ENCODE results near the gene ANKS1A.

The ANKS1A gene

DNA sequence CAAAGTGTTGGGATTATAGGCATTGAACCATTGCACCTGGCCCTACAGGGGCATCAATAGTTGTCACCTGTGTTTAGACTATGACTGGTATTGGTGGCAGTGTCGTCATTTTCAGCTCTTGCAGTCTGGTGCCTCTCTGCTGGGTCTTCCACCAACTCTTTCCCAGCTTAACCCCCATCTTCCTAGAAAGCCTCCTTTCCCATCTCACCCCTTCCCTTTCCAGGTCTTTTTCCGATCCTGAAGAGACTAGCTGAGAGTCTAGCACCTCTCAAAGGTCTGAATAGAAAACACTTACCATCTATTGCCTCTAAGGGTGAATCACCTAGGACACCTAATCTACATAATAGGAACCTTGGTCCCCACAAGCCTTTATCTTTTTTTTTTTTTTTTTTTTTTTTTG is 181.1 kb downstream of the ANKS1A start:
- DNase-seq (ENCODE audit: low read depth), result no peak

DNA sequence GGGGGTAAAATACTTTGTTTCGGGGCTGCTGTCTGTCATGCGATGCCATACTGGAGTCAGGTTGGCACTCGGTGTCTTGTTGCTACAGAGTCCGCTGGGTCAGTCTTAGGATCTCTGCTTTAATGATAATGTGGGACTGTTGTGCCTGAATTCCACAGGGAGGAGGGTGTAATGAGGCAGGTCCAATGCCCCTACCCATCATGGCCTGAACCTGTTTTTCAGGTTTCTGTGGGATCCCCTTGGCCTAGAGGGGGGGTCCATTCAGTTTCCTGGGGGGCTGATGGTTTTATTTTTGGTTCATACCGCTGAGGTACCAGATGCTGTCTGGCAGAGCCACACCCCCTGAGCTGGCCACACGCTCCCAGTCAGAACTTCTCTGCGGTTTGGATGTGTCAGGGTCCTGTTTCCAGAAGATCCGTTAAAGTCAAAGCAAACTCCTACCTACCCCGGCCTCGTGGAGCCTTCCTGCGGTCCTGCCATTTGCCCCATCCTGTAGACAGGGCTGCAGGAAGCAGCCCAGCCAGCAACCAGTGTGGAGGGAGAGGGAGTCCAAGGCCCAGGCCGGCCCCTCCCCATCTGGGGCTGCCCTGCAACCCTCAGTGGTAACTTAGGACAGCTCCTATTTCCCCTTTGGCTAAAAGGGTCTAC is 182.4 kb downstream of the ANKS1A start:
- DNase-seq (ENCODE audit: low read depth), result no peak

DNA sequence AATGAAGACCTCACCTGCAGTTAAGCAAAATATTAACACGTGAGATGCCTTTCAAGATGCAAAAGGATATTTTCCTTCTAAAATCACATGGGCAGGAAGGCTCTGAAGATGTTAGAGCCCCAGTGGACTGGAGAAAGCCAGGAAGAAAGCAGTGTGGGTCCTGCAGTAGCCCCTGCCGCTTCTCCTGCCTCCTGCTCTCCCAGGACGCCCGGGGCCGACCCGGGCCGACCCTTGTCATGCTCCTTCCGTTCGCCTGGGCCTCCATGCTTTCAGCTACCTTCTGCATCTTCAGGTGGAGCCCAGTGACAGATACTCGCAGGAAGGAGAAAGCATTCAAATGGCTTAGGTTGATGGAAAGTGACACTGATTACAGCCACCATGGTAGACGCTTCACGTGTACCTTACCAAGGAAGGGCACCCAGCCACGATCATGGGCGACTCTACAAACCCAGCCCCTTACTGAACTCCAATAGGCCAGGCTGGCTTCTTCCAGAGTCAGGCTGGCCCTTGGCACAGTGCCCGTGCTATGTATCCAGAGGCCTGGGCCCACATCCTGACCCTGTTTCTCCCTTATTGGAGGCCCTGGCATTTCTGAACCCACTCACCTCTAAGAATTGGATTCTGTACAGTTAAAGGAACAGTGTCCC is 183.1 kb downstream of the ANKS1A start:
- no peak for DNase-seq (ENCODE audit: low read depth)

DNA sequence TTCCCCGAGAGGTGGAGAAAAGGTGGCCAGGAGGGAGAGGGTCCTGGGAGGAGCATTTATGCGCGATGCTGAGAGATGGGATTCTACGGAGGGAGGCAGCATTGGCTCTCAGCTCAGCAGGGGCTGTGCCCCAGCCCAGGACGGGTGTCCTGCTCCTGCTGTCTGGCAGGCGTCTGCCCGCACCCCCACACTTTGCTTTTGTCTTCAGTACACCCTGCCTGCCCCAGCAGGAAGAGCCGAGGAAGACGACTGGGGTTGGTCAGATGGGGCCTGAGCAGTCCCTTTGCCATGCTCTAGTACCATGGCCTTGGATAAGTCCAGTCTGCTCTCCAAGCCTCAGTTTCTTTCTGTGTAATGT is 183.6 kb downstream of the ANKS1A start:
- no peak for DNase-seq (ENCODE audit: low read depth)

DNA sequence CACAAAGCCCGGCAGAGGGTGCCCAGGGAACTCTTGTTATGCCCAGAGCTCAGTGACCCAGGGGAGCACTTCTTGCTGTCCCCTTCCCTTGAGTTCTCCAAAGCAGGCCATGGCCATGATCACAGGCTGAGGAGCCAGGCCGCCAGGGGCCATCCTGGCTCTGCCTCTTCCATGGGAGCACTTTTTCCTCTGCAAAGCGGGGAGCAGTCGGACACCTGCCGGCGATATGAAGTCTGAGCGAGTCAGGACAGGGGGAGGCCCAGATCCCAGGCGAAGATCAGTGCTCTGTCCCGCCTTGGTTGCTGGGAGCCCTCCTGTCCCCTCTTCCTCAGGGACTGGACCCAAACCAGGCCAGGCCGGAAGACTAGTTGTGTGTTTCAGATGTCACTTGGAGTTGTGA is 184.2 kb downstream of the ANKS1A start:
- no peak for DNase-seq (ENCODE audit: low read depth)

DNA sequence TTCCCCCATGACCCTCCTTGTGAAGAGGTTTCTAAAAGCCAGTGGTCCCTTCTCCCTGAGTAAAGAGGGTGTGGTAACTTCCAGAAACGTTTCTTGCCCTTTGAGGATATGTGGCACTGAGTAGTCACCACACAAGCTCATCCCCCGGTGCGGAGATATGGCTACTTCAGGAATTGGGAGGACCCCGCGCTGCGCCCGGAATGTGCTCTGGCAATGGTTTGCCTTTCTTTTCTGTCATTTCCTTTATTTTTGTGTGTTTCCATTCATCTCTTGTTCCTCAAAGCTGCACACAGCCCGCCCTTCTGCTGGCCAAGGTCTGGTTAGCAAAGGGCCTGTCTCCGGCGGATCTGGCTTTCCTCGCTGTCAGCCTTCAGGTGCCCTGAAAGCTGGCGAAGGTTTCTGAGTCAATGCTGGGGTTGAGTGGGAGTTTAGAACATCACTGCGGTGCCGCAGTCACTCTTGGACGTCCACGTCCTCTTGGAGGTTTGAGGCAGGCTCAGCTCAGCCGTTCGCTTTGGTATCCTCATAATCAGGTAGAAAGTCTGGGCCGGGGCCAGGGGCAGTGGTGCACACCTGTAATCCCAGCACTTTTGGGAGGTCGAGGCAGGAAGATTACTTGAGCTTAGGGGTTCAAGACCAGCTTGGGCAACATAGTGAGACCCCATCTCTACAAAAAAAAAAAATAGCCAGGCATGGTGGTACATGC is 184.9 kb downstream of the ANKS1A start:
- no peak for DNase-seq (ENCODE audit: low read depth)

DNA sequence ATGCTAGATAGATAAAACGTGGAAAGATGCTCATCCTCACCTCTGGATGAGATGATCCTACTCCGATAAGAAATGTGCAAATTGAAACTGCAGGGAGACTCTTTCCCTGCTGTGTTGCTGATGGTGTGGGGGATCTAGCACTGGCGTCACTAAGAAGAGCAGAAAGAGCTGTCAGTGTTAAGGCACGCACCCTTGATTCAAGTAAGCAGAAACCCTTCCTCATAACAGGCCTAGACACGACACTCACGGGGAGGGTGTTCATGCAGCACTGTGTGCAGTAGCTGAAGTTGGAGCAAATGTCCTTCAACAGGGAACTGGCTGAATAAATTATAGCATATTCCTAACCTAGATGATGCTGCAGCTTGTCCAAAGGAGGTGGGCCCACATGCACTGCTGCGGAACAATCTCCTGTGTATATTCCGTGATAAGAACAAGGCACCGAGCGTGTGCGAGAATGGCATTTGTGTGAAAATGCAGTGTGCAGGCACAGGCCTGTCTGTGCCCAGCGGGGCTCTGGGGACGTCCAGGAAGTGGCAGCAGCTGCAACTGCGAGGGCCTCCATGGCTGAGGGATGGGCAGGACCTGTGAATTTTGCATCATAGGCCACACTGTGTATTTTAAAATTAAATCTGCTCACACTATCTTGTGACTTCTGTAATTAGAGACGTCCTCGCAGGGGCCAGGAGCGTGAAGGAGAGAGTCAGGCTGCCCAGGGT is 188.1 kb downstream of the ANKS1A start:
- DNase-seq (ENCODE audit: low read depth), result no peak

DNA sequence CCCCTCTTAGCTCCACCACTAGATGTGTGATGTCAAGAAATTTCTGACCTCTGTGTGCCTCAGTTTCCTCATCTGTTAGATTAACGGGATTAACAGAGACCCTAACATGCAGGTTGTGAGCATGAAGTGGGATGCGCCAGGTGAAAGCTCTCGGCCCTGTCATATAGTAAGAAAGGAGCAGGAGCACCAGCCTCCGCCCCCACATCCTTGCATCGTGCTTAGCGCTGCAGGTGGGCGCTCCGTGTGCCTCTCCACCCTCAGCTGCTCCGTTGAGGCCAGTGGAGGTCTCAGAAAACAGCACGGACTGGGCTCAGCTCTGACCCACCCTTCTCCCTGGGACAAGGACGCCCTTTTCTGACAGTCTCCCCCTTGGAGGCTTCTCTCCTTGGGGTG is 188.7 kb downstream of the ANKS1A start:
- no peak for DNase-seq (ENCODE audit: low read depth)

DNA sequence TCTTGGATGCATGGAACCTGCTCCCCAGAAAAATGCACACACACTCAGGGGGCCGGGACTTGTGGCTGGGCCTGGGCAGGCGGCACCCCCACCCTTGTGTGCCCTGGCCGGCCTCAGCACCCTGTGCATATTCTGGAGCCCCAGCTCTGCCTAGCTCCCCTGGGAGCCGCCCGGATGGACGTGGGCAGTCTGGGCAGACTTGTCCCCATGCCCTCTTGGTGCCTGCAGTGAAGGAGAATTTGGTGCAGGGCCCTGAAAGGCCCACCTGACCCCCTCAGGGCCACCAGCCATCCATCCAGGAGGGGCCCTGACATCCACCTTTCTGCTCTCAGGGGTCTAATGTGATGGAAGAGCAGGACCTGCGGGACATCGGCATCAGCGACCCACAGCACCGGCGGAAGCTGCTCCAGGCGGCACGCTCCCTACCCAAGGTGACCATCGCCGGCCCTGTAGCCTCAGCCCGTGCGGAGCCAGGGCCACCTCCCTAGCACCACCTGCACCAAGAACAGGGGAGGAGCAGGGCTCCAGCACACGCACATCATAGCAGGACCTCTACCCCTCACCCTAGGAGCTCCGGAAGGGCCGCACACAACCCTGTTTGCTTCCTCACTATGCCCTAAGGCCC is 189.3 kb downstream of the ANKS1A start:
- DNase-seq (ENCODE audit: low read depth), result no peak

DNA sequence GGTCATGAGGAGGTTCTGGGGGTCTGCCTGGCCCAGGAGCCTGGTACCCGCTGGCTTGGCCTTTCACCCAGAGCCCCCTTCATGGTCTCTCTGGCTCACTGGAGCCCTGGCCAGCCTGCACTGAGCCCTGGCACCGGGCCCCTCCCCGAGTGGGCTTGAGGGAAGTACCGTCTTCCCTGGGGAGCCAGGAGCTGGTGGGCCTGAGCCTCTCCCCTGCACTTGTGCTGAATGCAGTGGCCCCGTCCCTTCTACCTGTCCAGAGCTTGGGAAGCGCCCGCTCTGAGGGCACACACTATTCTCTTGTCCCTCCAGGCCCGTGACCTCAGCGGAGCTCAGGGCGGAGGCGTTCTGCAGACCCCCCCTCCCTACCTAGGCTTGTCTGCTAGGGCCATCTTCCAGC is 189.8 kb downstream of the ANKS1A start:
- DNase-seq (ENCODE audit: low read depth), result no peak

DNA sequence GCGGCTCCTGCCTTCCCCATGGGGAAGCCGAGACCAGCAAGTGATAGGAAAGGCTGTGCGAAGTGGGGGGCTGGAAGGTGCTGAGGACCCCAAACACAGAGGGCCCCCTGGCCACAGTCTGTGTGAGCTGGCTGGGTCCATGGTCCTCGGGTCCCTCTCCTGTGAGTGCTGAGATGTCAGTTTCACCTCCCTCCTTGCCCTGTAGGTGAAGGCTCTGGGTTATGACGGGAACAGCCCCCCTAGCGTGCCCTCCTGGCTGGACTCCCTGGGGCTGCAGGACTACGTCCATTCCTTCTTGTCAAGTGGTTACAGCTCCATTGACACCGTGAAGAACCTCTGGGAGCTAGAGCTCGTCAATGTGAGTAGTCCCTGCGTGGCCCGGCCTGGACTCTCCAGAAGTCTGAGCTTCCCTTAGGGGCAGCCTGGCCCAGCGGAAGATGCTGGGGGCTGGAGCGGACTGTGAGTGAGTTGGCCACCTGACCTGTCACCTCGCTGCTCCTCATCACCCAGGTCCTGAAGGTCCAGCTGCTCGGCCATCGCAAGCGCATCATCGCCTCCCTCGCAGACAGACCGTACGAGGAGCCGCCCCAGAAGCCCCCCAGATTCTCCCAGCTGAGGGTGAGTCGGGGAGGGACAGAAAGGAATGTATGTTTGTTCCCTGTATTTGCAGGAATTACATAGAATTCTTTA is 190.4 kb downstream of the ANKS1A start:
- DNase-seq (ENCODE audit: low read depth), result no peak

DNA sequence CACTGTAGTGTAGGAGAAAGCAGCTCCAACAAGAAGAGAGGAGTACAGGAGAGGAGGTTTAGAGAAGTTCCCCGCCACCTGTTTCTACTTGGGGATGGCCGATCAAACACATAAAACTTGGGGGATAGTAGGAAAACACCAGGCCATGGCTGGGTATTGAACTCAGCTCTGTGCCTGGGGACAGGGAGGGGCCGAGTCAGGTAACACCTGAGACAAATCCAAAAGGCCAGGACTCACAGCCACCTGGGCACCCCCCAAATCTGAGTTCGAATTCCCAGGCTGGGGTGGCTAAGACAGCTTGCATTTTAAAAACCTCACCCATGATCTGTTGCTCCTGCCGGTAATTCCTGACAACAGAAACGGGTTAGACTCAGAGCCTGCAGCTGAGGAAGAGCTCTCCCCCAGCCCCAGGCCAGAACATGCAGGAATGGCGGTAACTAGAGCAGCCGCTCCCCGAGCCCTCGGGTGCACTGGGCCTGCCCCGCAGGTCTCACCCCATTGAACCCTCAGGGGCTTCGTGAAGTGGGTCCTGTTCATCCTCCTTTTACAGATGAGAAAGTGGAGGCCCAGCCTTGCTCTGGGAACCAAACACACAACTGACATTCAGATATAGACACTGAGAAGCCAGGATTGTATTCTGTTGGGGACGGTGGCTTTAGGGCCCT is 191.1 kb downstream of the ANKS1A start:
- no peak for DNase-seq (ENCODE audit: low read depth)

DNA sequence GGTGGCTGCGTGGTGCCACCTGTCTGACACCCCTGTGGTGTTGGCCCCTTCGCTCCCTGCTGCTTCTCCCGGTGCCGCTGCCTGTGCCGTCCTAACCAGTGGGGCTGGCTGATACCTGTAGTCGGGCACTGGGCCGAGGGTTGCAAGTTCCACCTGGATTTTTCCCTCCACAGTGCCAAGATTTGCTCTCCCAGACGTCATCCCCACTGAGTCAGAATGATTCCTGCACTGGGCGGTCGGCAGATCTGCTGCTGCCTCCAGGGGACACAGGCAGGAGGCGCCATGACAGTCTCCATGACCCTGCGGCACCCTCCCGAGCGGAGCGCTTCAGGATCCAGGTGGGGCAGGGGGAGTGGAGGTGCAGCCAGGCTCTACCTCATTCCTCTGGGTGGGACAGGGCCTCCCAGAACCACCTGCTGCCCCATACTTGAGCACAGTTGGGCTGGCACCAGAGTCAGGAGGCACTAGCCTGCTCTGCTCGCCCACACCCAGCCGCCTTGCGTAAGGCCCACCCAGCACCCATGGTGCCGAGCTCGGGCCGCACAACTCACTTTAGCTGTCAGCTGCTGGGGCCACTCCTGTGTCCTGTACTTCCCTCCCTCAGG is 191.9 kb downstream of the ANKS1A start:
- no peak for DNase-seq (ENCODE audit: low read depth)

DNA sequence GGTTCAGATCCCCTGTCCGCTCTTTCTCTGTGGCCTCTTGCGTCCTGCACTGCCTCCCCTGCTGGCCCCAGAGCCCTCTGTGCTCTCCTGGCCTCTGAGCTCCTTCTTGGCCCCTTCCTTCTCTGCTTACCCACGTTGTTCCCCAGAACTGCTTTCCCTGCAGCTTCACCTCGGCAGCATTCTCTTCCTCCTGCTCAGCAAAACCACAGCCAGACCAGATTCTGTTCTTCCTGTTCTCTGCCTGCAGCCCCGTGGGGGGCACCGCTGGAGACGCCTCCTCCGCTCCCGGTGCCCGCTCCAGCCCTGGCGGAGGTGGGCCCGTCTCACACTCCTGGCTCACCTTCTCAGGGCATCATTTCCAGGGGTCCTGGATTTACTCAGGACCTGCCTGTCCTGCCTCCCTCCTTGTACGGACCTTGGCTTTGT is 192.4 kb downstream of the ANKS1A start:
- DNase-seq (ENCODE audit: low read depth), result no peak

DNA sequence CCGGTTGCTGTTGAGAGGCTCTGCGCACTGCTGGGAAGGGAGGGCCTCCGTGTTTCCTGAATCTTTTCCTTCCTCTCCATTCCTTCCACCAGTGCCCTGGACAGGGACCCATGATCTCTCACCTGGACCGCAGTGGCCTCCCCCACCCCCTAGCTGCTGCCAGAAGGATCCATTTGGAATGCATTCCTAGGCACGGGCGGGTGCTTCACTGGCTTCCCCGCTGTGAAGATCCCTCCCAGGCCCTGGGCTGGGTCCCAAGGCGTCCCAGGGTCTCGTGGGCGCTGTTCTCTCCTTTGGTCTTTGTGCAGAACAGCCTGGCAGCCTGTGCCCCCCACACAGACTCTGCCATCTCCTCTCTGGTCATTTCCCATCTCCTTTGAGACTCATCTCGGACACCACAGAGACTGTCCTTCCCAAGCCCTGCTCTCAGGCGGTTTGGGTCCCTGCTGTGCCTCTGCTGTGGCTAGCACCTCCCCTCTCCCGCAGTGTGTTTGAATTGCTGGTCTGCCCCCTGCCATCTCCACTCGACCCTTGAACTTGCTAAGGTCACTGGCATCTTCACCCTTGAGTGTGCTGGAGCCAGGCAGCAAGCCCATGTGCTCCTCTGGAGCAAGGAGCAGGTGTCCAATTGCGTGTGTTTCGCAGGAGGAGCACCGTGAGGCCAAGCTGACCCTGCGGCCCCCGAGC is 193.1 kb downstream of the ANKS1A start:
- no peak for DNase-seq (ENCODE audit: low read depth)

DNA sequence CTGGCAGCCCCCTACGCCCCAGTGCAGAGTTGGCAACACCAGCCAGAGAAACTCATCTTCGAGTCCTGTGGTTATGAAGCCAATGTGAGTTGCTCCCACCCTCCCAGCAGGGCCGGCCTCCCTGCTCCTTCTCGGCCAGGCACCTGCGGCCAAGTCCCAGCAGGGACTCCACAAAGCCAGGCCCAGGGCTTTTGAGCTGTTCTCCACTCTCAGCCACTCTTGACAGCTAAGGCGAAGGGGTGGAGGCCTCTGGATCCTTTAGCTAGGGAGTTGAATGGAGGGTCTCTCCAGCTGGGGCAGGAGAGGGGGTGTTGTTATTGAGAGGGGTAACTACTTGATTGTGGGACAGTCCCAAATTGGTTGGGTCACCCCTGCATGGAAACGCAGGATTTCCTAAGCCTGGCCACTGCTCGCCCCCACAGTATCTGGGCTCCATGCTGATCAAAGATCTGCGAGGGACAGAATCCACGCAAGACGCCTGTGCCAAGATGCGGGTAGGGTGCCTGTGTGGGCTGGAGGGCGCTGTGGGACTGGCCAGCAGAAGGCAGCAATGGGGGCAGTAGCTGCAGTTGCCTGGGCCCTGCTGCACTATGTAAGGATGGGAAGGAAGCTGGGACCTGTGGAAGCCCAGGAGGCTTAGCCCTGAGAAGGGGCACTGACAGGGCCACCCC is 193.8 kb downstream of the ANKS1A start:
- DNase-seq (ENCODE audit: low read depth), result no peak

DNA sequence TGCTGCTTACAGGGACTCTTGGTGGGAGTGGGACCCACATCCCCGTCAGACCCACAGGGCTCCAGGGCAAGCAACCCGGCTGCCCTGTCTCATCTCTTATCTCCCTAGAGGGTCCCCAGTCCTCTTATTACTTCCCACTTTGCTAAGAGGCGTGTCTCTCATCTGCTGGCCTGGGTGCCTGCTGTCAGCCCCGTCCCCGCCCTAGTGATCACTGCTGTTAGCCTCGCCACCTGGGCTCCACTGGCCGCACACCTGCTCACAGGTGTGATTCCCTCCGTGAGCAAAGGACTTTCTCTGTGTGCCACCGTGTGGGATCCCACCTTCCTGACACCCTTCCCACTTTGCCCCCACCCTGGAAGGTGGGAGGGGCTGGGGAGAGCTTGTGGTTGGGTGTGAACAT is 194.5 kb downstream of the ANKS1A start:
- DNase-seq (ENCODE audit: low read depth), result no peak

DNA sequence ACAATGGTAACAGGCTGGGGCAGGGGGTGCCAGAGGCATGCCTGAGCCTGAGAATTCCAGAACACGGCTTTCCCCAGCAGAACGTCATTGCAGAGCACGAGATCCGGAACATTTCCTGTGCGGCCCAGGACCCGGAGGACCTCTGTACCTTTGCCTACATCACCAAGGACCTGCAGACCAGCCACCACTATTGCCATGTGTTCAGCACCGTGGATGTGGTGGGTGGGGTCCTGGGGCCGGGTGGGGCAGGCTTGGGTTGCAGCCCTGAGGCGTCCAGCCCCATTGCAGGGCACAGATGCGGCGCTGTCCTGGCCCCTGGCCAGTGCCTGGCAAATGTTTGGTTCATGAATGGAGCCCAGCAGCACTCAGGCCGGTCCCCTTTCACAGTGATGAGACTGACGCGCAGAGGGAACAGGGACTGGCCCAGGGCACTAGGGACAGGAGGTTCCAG is 195.0 kb downstream of the ANKS1A start:
- no peak for DNase-seq (ENCODE audit: low read depth)

DNA sequence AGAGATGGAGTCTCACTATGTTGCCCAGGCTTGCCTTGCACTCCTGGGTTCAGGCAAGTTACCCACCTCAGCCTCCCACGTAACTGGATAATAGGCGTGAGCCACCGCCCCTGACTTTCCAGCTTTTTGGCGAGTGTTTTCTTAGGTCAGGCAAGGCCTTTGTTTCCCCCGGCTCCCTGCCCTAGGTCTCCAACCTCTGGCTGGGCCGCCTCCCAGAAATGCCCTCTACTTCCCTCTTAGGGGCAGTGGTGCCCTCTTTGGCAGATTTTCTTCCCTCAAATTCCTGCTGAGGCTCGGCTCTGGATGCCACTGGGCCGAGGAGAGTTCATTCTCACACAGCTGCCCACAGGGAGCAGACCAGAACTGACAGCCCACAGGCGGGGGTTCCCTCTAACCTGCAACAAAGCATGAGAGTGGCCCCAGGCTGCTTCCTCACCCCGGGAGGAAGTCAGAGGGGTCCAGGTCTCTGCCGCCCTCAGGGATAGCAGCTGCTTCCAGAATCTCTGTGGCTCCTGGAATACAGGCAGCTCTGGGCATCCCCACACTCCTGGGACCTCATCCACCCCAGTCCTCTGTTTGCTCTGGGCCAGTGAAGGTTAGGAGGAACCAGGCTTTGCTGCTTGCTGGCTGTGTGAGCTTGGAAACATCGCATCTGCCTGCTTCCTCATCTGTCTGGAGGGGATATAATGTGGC is 195.6 kb downstream of the ANKS1A start:
- DNase-seq (ENCODE audit: low read depth), result no peak
